Fibroblast of villous mesenchyme (primary cell): Measurements from ENCODE around the gene SUFU. TPM values are rescaled to one million over a fixed set of nuclear protein-coding genes. Genes with fewer than 3 reads are reported as not detected.

Experiments used
- DNase-seq: peaks from one replicate; pipeline ENCODE4 v3.0.0-alpha.2; 2010; ENCODE audit warnings: low read depth
- H3K4me3 ChIP-seq: 2 replicates; pipeline ENCODE4 v1.5.1; 2011; ENCODE audit warnings: low read depth, mild to moderate bottlenecking, low read length
- CTCF ChIP-seq: IDR thresholded peaks from 2 replicates; pipeline ENCODE4 v1.5.1; 2012; ENCODE audit warnings: low read depth, mild to moderate bottlenecking, low read length; ENCODE audit not compliant: insufficient read depth
- total RNA-seq: library from RNA; depleted of rRNA; stranded (reverse); fragments of >200 nt; gene quantifications from 2 replicates; pipeline ENCODE4 v1.2.3, GENCODE V29; 2012

The SUFU gene
- total RNA-seq, 1 donor: 3.9 TPM

DNA sequence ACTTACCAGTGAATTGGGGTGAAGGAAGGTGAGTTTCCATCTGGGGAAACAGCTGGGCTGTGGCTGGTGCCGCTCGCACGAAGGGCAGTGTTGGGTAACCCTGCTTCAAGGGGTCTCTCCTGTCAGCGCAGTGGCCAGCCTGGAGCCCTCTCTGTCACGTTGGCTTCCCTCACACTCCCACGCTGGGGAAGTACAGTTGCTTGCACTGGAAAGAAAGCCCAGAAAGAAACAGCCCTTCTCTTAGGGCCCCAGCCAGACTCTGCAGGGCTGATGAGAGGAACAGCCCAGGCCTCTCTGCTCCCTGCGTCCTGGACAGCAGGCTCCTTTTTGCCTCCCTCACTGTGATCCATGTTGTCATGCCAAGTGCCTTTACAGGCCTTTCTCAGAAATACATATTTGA lies 100.2 kb downstream of the SUFU start:
- peak; percentile 55 for DNase-seq
- TF ChIP-seq CTCF: no peak
- no peak overlapping the region for H3K4me3 ChIP-seq

GRCh38 chr10:102604439-102604841 lies 100.7 kb downstream of the SUFU start:
- H3K4me3 ChIP-seq: no peak overlapping the region
- TF ChIP-seq CTCF: no peak
- DNase-seq: peak; percentile 93

- peak; percentile 30 for DNase-seq
- no peak overlapping the region for H3K4me3 ChIP-seq
- no peak for TF ChIP-seq CTCF
Observed at GRCh38 chr10:102605712-102606111, 101.9 kb downstream of the SUFU start.

DNA sequence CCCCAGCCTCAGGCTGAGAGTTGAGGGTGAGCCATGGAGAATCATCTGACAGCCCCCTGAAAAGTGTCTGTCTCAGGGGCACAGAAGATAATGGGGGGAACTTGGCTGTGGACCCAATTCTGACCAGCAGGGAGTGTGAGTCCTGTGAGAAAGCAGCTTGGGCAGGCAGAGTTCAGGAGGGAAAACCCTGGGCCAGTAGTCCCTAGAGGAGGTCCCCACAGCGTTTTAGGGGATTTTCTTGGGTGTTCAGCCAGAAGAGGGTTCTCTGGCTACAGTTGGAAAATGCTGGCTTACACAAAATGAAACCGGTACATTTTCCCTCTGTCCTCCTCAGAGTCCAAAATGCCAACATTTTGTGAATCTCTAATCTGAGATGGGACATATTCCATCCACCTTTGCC lies 104.7 kb downstream of the SUFU start:
- TF ChIP-seq CTCF: peak; percentile 16
- DNase-seq: no peak
- H3K4me3 ChIP-seq: no peak overlapping the region

- TF ChIP-seq CTCF: no peak
- DNase-seq: peak; percentile 82
- H3K4me3 ChIP-seq: no peak overlapping the region
Observed at GRCh38 chr10:102610441-102610887, 106.7 kb downstream of the SUFU start.

- TF ChIP-seq CTCF: no peak
- H3K4me3 ChIP-seq: no peak overlapping the region
- peak; percentile 76 for DNase-seq
Observed at GRCh38 chr10:102611514-102612087, 107.8 kb downstream of the SUFU start.

- no peak for DNase-seq
- no peak overlapping the region for H3K4me3 ChIP-seq
- no peak for TF ChIP-seq CTCF
Observed at GRCh38 chr10:102612964-102613275, 109.1 kb downstream of the SUFU start.
